Breast epithelium (tissue), 4 donors: ENCODE data around the gene ADAM11. TPM values are rescaled to one million over a fixed set of nuclear protein-coding genes. Genes with fewer than 3 reads are reported as not detected.
"Not testable (repeated sequence)": the region's sequence is repeated elsewhere in the genome, so short reads cannot be mapped to it uniquely, and the experiment has no call there.

Source experiments
- DNase-seq, 2 donors: peaks; one replicate each; pipeline ENCODE4 v3.0.0-alpha.2; 2019; ENCODE audit warnings: low spot score in 2 of 2
- H3K27ac ChIP-seq, 2 donors: fragments of 200-600 bp; sonication (generic) in 1 of 2; one replicate each; pipeline ENCODE4 v1.5.1; 2016 to 2019; ENCODE audit warnings: mild to moderate bottlenecking in 1 of 2
- H3K27me3 ChIP-seq, 2 donors: fragments of 200-600 bp; sonication (generic) in 1 of 2; one replicate each; pipeline versions ENCODE4 v1.5.1 to v1.6.0; 2017 to 2019; ENCODE audit warnings: control low read depth in 1 of 2, mild to moderate bottlenecking in 1 of 2
- H3K36me3 ChIP-seq: fragments of 200-600 bp; one replicate; pipeline ENCODE4 v1.5.1; 2019
- H3K4me1 ChIP-seq, 2 donors: fragments of 200-600 bp; sonication (generic); one replicate each; pipeline ENCODE4 v1.5.1; 2016 to 2019; ENCODE audit warnings: control low read depth in 1 of 2
- H3K4me3 ChIP-seq, 3 donors: fragments of 200-600 bp; sonication (generic); 1 replicate in 2 of 3; 2 replicates in 1 of 3; pipeline ENCODE4 v1.5.1; 2016 to 2019; ENCODE audit warnings: mild to moderate bottlenecking in 3 of 3, moderate library complexity in 2 of 3
- H3K9me3 ChIP-seq, 2 donors: fragments of 200-600 bp; sonication (generic) in 1 of 2; one replicate each; pipeline ENCODE4 v1.5.1; 2016 to 2019; ENCODE audit warnings: control low read depth in 1 of 2
- POLR2A ChIP-seq: fragments of 450-650 bp; IDR thresholded peaks from one replicate; pipeline ENCODE4 v1.6.1; 2016; ENCODE audit warnings: antibody characterized with exemption, mild to moderate bottlenecking, moderate library complexity
- POLR2AphosphoS5 ChIP-seq, 3 donors: sonication (generic); formaldehyde crosslinking; IDR thresholded peaks; one replicate each; pipeline ENCODE4 v1.6.1; 2017; ENCODE audit warnings: antibody characterized with exemption in 3 of 3
- intact Hi-C: fragments of 100-400 bp; cut with DNase I; formaldehyde crosslinking; loops from one replicate; pipeline ENCODE4 v1.15.1; 2023; ENCODE audit warnings: low total_unique reads
- total RNA-seq, 3 donors: library from RNA; depleted of rRNA; stranded (reverse); fragments of >200 nt; gene quantifications; one replicate each; pipeline ENCODE4 v1.1.0, GENCODE V29; 2016
- TF ChIP-seq, protein P1 (sequence below), 3 donors: fragments of 450-650 bp; IDR thresholded peaks; one replicate each; pipeline ENCODE4 v1.5.1; 2016 to 2017; ENCODE audit warnings: antibody characterized with exemption in 3 of 3, mild to moderate bottlenecking in 3 of 3, moderate library complexity in 3 of 3

ADAM11 gene, protein sequence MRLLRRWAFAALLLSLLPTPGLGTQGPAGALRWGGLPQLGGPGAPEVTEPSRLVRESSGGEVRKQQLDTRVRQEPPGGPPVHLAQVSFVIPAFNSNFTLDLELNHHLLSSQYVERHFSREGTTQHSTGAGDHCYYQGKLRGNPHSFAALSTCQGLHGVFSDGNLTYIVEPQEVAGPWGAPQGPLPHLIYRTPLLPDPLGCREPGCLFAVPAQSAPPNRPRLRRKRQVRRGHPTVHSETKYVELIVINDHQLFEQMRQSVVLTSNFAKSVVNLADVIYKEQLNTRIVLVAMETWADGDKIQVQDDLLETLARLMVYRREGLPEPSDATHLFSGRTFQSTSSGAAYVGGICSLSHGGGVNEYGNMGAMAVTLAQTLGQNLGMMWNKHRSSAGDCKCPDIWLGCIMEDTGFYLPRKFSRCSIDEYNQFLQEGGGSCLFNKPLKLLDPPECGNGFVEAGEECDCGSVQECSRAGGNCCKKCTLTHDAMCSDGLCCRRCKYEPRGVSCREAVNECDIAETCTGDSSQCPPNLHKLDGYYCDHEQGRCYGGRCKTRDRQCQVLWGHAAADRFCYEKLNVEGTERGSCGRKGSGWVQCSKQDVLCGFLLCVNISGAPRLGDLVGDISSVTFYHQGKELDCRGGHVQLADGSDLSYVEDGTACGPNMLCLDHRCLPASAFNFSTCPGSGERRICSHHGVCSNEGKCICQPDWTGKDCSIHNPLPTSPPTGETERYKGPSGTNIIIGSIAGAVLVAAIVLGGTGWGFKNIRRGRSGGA
- total RNA-seq: 1 to 10 TPM; 1.0 to 1.4 (median 1.3) TPM

DNA sequence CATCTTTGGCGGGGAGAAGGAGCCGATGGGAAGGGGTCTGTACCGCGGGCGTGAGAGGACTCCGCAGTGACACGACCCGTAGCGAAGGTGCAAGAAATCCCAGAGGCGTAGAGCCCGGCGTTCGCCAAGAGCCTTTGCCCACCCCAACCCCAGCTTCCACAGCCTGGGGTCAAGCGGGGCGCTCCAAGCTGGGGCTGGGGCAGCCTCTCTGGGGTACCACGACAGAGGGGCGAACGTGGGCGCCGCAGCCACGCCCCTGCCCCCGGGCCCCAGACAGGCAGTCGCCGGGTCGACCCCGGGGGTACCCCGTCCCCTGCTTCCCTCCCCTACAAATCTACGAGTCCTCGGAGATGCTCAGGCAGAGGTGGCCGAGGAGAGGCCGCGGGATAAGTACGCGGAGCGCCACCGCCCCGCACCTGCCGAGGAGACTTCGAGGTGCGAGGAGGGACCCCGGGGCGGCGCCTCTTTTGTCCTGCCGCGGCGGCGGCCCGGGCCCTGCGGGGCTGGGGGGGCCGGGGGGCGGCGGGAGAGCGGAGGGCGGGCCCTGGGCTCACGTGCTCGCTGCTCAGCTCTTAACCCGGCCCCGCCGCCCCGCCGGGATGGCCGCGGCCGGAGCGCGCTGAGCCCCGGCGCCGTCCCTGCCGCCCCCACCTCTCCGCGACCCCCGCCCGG lies at the start of gene ADAM11:
ADAM11 (plus strand) TSS at position 575 of the 672 bp plus-strand sequence. CDS start 212 bp downstream, outside the sequence.
- H3K4me3 ChIP-seq: peak within 1 kb of the TSS; percentile 39 to 78 (median 51)
- no peak for TF ChIP-seq POLR2A
- no peak for TF ChIP-seq POLR2AphosphoS5 (IDR thresholded peaks at IDR 0.05)
- TF ChIP-seq, protein P1, sequence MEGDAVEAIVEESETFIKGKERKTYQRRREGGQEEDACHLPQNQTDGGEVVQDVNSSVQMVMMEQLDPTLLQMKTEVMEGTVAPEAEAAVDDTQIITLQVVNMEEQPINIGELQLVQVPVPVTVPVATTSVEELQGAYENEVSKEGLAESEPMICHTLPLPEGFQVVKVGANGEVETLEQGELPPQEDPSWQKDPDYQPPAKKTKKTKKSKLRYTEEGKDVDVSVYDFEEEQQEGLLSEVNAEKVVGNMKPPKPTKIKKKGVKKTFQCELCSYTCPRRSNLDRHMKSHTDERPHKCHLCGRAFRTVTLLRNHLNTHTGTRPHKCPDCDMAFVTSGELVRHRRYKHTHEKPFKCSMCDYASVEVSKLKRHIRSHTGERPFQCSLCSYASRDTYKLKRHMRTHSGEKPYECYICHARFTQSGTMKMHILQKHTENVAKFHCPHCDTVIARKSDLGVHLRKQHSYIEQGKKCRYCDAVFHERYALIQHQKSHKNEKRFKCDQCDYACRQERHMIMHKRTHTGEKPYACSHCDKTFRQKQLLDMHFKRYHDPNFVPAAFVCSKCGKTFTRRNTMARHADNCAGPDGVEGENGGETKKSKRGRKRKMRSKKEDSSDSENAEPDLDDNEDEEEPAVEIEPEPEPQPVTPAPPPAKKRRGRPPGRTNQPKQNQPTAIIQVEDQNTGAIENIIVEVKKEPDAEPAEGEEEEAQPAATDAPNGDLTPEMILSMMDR (IDR thresholded peaks at IDR 0.05): no peak
- intact Hi-C loops: no loop called here
- peaks cover 6 to 13% of the 10 kb centered on the region in 2 donors for H3K4me1 ChIP-seq
- no peaks in the 10 kb centered on the region for H3K36me3 ChIP-seq
- H3K27ac ChIP-seq: no peak within 1 kb of the TSS
- no peak for DNase-seq
- peaks cover 10 to 21% of the 10 kb centered on the region in 2 donors for H3K27me3 ChIP-seq
- H3K9me3 ChIP-seq: no peaks in the 10 kb centered on the region

DNA sequence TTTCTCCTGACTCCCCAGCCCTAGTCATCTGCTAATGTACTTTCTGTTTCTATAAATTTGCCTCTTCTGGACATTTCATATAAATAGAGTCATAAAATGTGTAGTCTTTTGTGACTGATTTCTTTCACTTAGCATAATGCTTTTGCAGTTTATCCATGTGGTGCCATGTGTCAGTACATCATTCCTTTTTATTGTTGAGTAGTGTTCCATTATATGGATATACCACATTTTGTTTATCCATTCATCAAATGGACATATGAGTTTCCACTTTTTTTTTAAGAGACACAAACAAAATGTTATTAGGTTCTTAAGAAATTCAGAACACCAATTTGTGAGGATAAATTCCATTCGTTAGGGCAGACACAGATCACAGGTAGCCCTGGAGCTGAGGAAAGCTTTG lies 39.3 kb upstream of the ADAM11 start:
- H3K4me1 ChIP-seq: no peaks in the 10 kb centered on the region
- H3K9me3 ChIP-seq: no peaks in the 10 kb centered on the region
- H3K4me3 ChIP-seq: no peak overlapping the region
- no peak overlapping the region for H3K27ac ChIP-seq
- intact Hi-C loops: no loop called here
- H3K27me3 ChIP-seq: no peaks in the 10 kb centered on the region
- no peak for DNase-seq
- H3K36me3 ChIP-seq: no peaks in the 10 kb centered on the region
- no peak for TF ChIP-seq POLR2A
- no peak for TF ChIP-seq POLR2AphosphoS5 (IDR thresholded peaks at IDR 0.05)
- TF ChIP-seq, protein P1 (IDR thresholded peaks at IDR 0.05): no peak

DNA sequence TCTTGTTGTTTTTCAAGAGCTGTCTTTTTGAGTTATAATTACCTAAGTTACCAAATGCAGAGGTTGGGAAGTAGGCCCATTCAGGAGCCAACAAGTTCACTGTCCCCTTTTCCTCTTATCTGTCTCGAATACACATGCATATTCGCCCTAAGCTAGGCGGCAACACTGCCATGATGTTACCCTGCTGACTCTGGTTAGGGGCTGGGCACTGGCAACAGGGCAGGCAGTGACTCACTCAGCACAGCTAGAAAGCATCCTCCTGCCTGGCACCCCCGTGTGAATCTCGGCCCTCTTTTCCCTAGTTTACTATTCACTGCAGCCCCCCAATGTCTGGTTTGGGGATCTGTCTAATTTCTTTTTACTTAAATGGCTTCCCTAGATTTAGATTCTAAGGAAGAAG lies 36.5 kb upstream of the ADAM11 start:
- no peak for TF ChIP-seq POLR2AphosphoS5 (IDR thresholded peaks at IDR 0.05)
- TF ChIP-seq POLR2A: no peak
- TF ChIP-seq, protein P1 (IDR thresholded peaks at IDR 0.05): no peak
- no peaks in the 10 kb centered on the region for H3K36me3 ChIP-seq
- no peaks in the 10 kb centered on the region for H3K4me1 ChIP-seq
- H3K4me3 ChIP-seq: no peak overlapping the region
- H3K27me3 ChIP-seq: no peaks in the 10 kb centered on the region
- DNase-seq: no peak
- intact Hi-C loops: no loop called here
- no peak overlapping the region for H3K27ac ChIP-seq
- no peaks in the 10 kb centered on the region for H3K9me3 ChIP-seq

DNA sequence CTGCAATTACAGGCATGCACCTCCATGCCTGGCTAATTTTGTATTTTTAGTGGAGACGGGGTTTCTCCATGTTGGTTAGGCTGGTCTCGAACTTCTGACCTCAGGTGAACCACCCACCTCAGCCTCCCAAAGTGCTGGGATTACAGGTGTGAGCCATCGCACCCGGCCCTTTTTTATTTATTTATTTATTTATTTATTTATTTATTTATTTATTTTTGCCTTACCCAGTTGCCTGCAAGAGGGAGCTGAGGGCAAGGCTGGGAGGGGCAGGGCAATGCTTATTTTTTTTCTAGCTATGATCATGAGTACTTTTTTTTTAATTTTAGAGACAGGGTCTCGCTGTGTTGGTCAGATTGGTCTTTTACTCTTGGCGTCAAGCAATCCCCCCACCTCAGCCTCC lies 32.7 kb upstream of the ADAM11 start:
- H3K4me3 ChIP-seq, H3K27me3 ChIP-seq, H3K4me1 ChIP-seq, H3K9me3 ChIP-seq, H3K27ac ChIP-seq, DNase-seq, H3K36me3 ChIP-seq: not testable (repeated sequence)
- intact Hi-C loops: loop anchor here (5.0 kb wide), 1 partner anchor 1014 kb away; no protein-coding TSS in a partner anchor

DNA sequence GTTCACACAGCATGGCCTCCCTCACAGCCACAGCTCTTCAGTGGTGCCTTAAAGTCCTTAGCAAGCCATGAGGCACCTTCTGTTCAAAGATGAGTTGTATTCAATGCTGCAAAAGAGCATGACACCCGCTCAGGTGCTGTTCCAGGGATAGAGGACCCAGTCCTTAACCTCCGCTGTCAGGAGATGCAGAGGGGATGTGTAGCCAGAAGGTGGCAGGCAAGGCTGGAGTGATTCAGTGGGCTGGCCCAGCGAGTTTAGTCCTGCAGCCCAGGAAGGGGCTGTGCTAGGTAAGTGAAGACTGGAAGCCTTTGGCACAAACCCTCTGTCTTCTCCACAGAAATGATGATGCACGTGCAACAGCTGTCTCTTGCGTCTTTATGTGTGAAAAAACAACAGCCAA lies 25.0 kb upstream of the ADAM11 start:
- Histone ChIP-seq H3K36me3 (no peaks in the 10 kb centered on the region), H3K27ac (no peak overlapping the region), H3K9me3 (no peaks in the 10 kb centered on the region), H3K4me3 (no peak overlapping the region), H3K4me1 (no peaks in the 10 kb centered on the region), H3K27me3 (no peaks in the 10 kb centered on the region)
- no peak for DNase-seq
- no peak for TF ChIP-seq POLR2A
- TF ChIP-seq, protein P1 (IDR thresholded peaks at IDR 0.05): no peak
- no peak for TF ChIP-seq POLR2AphosphoS5 (IDR thresholded peaks at IDR 0.05)
- intact Hi-C loops: no loop called here
